Measurements from ENCODE around the gene SPATA24.
"Not testable (repeated sequence)": the region's sequence is repeated elsewhere in the genome, so short reads cannot be mapped to it uniquely, and the experiment has no call there.

Gene SPATA24

DNA sequence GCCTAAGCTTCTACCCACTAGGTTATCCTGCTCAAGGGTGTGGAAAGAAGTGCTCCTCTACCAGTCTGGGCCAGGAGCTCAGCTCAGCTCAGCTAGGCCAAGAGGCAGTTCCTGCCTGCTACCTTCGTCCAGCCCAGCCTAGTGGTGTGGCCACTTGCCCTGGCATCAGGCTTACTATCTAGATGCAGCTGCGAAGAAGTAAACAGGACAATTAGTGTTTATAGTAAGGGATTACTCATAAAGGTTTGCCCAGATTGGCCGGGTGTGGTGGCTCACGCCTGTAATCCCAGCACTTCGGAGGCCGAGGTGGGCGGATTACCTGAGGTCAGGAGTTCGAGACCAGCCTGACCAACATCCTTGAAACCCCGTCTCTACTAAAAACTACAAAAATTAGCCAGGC, 12.8 kb upstream of the SPATA24 start:
- DNase-seq = no peak

DNA sequence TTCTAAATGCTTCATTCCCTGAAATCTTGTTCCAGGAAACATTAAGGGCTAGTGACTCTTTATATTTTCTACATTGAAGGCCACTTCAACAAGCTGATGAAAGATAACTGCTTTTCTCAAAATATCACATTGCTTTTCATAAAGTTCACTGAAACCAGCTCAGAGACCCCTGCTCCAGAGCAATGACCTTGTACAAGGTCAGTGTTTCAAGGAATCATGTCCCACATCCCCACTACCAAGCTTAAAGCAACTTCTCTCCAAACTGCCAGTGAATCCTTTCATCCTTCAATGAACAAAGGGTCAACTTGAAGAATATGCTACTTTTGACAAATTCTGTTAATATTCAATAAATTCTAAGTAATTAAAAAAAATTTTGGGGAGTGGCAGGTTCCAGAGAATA, 12.0 kb upstream of the SPATA24 start:
- no peak for DNase-seq

DNA sequence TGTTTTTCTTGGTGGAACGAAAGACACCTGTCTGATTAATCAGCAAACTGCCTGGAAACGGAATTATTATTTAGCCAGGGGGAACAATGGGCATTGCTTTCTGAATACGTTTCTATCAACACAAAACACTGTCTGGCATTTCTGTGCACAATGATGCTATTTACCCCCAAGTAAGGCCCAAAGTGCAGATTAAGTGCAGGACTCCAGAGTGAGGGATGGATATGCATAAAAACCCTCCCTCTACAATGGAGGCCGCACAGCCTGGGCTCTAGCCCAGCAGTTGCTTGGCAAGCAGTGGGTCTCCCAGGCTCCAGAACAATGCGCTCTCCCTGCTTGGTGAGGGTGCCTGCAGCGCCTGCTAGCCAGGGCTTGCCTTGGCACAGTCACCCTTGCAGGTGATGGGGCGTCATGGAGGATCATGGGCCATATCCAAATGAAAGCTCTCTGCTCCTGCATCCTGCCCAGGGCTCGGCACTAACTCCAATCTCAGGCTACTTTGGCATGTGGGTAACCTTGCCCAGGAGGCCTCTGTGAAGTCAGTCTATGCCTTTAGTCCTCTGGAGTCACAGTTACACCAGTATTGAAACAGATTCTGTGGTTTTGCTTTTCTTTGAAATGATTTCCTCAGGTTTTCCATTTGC, 11.5 kb upstream of the SPATA24 start:
- DNase-seq = no peak

DNA sequence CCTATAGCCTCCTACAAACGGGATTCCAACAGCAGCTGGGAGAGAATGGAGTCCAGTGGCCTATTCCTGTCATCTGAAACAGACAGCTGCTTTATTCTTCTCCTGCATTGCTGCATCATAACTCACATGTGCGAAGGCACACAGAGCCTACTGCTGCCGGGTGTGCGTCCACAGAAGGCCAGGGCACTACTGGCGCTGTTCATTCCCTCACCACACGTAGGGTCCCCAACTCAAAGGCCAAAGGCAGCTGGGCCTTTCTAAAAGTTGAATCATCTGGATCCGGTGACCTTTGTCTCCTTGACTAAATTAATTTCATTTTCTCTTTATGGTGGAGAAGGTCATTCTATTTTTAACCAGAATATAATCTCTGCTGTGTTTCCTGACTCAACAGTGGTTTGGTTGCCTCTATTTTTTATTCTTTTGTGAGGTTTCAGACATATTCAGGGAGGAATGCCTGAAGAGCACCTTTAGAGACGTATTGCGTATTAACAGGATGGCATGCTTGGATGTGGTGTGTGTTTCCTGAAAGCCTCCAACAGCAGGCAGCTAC, 10.8 kb upstream of the SPATA24 start:
- DNase-seq = no peak

DNA sequence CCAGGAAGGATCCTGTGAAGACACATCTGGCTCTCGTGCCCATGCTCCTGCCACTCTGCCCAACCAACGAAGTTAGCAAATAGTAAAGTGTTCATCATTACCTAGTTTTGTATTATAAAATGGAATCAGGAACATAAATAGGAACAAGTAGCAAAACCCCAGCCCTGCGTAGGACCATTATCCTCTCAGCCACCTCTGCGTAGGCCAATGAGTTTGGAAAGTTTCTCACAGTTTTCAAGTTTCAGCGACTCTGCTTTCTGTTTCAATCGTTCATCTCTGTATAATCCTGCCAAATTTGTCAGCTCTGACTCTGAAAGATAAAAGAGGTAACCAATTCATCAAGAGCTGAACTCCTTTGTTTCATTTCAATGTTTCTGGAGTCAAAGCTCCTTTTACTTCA, 10.1 kb upstream of the SPATA24 start:
- DNase-seq = no peak

DNA sequence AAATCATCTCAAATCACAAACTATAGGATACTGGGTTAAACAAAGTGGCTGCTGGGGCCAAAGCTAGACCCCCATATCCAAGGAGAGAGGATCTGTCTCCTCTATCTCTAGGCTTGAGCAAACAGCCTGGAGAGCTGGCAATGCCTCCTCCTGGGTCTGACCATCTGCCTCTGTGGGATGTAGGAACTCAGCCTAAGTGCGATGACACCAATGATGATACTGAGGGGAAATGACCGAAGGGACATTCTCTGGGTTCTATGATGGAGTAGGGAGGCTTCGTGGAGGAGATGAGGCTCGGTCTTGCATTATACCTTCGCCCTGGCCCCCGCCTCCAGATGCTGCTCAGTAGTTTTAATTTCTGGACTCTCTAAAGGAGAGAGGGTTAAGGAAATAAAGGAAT, 9.3 kb upstream of the SPATA24 start:
- no peak for DNase-seq

DNA sequence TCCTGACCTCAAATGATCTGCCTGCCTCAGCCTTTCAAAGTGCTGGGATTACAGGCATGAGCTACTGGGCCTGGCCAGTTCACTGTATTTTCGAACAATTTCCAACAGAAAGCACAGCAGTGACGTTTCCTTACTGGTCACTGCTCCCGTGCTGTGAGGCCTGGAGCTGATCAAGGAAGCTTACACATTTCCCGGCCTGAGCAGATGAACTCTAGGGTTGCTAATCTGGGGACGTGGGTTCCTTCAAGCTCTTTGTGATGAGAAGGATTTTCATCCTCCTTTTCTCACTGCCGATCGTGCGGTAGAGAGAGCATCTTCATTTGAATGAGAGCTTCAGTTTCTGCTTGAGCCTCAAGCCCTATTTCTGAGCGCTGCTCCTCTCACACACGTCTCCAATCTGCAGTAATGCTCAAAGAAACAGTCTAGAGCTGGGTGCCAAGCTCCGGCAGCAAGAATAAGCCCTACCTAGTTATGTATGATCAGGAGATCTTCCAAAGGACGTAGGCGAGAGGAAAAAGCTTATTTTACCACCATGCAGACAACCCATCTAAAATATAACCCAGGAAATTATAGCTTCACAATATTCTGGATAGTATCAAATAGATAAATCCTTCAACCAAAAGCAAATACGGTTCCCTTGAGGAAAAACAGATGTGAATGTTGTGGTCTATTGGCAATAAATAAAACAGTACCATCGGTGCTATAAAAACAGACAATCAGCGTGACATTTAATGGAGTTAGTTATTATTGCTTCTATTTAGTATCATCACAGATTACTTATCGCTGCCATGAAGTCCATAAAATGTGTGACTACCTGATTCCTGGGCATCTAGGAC, 7.3 kb upstream of the SPATA24 start:
- no peak for DNase-seq

DNA sequence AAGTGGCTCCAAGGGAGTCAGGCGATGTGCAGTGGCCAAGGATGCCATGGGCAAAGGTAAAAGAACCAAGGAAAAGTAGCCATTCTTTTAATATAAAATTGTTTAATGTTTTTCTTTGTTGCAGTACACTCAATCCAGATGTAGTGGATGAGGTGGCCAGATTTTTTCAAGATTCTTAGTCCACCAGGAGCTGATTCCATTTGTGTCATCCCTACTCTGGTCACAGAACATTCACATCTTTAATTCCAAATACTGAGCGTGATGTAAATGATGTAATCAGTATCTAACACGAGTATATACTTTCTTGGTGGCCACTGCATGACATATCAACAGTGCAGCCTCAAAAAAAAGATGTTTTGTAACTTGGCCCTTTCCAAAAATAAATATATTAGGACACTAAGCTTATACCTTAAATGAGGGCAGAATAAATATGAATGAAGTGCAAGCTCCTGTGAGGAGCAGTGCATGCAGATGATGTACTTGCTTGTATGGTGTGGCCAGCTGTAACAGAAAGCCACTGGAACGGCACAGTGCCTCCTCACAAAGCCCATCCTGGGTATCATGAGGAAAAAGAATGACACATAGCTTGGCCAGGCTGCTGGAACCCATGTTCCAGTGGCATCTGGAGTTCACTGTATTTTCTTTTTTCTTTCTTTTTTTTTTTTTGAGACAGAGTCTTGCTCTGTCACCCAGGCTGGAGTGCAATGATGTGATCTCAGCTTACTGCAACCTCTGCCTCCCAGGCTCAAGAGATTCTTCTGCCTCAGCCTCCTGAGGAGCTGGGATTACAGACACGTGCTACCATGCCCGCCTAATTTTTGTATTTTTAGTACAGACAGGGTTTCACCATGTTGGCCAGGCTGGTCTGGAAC, 6.5 kb upstream of the SPATA24 start:
- no peak for DNase-seq

DNA sequence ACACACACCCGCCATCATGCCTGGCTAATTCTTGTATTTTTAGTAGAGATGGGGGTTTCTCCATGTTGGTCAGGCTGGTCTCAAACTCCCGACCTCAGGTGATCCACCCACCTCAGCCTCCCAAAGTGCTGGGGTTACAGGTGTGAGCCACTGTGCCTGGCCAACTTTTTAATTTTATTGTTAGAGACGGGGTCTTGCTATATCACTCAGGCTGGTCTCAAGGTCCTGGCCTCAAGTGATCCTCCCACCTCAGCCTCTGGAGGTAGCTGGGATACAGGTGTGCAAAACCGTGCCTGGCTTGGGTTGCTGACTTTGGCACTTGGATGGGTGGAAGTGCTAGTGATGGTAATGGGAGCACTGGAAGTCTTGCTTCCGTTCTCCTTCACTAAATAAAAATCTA, 5.2 kb upstream of the SPATA24 start:
- not testable (repeated sequence) for DNase-seq

DNA sequence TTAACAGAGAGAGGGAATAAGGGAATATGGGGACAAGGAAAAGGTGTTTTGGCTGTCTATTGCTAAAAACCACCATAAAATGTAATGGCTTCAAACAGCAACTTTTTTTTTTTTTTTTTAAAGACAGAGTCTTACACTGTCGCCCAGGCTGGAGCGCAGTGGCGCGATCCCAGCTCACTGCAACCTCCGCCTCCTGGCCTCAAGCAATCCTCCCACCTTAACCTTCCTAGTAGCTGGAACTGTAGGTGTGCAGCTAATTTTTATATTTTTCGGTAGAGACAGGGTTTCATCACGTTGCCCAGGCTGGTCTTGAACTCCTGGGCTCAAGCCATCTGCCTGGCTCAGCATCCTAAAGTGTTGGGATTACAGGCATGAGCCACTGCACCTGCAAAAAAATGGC, 4.3 kb upstream of the SPATA24 start:
- no peak for DNase-seq

DNA sequence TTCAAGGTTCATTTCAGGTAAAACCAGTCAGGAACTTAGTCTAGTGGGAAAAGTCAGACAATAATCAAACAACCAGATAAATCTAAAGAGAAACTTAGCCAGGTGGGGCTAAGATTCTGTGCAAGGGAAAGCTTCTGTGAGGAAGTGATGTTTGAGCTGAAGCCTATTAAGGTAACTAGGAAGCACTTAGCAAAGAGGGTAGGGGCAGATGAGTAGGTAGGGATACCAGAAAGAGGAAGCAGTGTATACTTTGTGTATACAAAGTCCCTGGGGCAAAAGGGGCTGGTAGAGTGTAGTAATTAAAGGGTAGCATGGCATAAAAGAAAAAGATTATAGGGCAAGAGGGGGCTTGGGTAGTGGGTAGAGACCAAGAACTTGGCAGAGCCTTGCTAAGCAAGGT, 3.6 kb upstream of the SPATA24 start:
- DNase-seq = no peak

DNA sequence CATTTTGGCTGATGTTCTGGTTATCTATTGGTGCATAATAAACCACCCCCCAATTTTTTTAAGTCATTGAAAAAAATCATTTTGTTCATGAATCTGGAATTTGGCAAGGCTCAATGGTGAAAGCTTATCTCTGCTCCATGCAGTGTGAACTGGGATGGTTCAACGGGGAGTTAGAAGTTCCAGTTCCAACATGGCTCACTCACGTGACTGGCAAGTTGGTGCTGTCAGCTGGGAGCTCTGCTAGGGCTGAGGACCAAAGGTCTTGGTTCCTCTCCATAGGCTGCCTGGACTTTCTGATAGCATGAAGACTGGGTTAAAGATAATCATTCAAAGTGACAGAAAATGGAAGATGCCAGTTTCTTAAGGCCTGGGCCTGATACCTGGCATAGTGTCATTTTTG, 3.1 kb upstream of the SPATA24 start:
- DNase-seq = no peak

DNA sequence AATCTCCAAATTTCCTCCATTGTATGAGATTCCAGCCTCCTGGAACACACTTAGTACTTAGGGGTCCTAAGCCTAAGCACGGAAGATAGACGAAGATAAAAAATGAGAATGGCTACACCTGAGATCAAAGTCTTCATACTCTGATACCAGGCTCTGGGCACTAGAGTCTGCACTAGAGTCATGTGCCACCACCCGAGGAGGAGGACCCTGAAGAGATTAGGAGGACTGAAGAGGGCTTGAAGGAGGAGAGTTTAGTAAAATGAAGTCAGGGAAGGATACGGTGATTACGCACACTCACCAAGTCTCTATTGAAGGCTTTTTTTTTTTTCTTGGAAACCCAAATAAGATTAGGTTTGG, 573 bp upstream of the SPATA24 start:
- DNase-seq = no peak

DNA sequence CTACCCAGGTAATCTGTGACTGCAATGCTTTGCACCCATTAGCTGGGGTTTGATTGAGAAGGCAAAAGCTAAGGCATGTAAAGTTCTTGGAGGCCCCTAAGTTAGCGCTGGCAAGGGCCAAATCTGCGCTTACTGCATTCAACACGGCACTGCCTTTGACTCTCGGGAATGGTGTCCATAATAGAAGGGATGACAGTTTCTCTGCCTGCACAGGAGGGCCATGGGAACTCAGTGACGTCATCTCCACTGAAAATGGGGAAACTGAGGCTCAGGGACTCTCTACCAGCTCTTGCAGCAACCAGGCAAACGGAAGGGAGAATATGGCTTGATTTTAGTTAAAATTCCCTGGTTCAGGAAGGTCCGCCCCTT, 487 bp downstream of the SPATA24 start:
- no peak for DNase-seq

DNA sequence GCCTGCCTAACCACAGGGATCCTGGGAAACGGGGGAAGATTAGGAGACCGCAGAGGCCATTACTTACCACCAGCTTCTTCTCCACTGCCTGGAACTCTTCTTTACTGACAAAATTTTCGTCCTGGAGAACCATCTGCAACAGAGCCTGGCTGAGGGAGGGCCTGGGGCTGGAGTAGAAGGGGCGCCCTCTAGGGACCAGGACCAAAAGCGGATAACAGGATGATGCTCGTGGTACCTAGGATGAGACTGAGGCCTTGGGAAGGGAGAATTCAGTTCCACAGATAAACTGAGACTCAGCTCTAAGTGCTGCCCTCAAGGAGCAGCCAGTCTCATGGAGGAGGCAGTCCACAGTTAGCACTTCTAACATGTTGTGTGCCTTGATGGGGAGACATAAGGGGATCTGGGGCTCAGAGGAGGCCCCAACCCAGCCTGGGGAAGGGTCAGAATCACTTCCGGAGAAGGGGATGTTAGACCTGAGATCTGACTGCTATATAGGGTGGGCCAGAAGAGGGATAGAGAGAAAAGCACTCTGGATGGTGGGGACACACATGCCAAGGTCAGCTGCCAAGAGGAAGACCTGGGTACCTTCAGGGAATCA, 1.2 kb downstream of the SPATA24 start:
- DNase-seq = peak; percentile 45

DNA sequence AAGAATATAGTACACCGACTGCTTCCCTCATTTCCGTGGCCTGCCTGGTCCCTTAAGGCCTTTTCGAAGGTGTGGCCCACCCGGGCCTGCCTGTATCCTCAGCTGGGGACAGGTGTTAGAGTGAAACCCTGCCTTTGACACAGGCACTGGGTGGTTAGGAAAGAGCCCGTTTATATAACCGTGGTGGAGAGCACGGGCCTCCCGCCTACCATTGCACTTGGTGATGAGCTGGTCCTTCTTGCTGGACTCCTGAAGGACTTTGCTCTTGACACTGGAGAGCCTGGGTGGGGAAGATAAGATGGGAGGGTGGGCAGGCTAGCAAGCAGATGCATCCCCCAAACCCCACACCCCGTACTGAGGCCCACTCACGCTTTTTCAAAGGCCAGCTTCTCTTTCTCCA, 2.3 kb downstream of the SPATA24 start:
- no peak for DNase-seq

DNA sequence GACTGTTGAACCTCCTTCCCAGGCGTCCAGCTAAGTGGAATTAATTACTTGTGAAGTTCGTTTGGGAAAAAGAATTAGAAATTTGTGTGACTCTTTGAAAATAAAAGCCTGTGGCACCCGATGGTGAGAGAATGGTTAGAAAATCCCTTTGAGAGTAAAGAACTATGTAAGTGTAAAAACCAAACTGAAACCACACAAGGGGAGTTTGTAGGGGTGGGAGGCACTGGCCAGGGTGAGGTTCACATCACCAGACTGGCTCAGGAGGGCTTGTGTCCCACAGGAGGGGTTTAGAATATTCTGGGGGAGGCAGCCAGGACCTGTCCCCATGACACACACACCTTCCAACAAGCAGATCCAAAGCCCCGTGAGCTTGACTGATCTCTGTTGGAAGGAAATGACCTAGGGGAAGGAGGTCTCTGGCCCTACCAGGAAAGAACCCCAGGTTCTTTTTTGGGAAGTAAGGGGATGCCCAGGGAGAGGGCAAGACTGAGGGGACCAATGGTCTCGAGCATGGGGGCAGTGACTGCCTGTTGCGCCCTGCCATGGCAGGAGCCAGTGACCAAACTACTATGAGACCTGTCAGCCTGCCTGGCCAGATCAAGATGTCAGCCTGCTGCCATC, 4.3 kb downstream of the SPATA24 start:
- no peak for DNase-seq

DNA sequence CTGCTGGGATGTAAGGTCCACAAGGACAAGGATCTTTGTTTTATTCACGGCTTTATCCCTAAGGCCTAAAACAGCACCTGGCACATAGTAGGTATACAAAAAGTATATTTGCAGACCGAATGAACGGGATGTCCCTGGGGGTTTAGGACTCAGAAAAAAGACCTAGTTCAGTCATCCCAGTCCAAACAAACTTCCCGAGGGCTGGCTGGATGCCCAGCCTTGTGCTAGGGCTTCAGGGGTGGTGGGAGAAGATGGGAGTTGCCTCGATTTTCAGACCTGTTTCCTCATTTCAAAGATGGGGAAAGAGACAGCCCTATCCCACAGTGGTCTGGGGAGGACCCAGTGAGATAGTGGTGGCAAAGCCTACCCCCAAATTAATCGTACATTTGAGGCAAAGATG, 6.0 kb downstream of the SPATA24 start:
- no peak for DNase-seq

DNA sequence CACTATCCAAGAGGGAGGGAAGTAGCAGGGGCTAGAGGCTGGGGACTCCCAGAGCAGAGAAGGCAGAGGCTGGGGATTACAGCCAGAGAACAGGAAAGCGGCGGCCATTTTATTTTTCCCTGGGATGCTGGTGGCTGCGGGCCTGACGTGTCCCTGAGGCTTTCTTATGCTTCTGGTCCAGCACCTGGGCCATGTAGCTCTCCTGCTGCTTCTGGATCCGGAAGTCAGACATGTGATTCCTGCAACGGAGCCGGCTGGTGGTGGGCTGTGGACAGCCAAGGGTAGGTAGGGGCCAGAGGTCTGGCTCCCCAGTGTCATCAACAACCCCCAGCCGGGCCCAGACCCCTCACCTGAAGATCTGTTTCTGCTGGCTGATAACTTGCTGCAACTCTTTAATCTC, 7.2 kb downstream of the SPATA24 start:
- no peak for DNase-seq

DNA sequence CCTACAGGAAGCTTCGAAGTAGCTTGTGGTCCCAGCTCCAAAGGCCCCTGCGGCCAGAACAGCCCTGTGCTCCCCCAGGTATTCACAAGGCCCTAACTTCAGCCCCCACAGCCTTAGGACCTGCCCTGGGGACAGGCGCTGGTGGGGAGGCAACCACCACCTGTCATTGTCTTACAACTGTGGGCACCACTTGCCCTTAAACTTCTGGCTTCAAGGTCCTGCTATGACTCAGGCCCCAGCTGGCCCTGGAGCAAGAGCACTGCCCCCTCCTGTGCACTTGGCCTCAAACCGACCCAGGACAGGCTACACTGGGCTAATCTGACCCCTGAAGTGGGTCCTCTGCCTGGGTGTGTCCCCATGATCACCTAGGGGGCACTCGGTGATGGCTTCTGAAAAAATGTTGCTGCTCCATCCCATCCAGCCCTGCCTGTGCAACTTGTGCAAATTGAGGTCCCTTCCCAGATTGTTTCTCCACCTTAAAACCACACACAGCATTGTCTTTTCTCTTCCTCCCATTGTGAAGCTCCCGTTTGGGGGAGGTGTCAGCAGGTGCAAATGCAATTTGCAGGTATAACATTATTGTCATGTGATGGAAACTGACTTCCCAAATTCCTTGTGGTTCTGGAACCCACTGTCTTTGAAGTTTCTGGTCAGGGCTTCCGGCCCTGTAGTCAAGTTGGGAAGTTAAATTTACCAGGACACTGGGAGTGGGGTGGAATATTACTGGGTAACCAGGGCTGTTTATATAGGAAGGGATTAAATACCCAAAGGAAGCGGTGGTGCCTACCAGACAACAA, 7.8 kb downstream of the SPATA24 start:
- DNase-seq = no peak

DNA sequence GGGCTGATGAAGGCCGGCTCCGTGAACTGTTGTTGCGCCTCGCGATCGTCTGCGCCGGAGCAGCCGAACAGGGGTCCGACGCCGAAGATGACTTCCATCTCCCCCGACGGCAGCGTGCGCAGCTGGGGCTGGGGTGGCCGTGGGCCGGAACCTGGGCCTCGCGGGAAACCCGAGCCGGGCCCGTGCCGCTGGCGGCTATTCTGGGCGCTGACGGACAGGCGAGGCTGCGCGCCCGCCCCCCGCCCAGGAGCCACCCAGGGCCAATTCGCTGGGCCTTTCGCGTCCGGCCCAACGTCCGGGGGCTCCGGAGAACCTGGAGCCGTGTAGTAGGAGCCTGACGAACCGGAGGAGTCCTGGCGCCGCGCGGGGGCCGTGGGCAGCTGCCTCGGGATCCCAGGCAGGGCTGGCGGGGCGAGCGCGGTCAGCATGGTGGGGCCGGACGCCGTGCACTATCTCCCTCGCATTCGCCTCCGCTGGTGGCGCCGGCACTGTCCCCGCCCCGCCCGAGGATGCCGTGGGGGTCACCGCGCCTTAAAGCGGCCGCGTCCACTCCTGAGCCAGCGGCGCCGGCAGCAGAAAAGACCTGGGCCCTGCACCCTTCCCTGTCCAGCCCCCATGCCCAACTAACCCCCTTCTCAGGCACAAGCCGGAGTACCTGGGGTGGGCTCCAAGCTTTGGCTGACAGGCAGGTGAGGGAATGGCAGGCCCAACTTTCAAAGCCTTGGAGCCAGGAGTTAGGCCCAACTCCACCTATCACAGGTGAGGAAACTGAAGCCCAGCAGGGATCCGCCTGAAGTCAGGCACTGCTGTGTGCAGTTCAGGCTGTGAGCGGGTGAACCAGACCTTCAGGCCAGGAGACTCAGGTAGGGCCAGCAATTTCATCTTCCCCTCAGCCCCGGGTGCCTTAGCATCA, 9.0 kb downstream of the SPATA24 start, which contains the start of gene PROB1:
Gene PROB1, minus strand, starts transcription at position 451 of the 913 bp plus-strand sequence. Its CDS starts 23 bp downstream, at position 428.
- DNase-seq = no peak

Data from suppressor macrophage treated with lipopolysaccharide for 4 hours (primary cell).